COR-L47 (cell line): ENCODE measurements around the gene DLK2.
"Not testable (repeated sequence)": the region's sequence is repeated elsewhere in the genome, so short reads cannot be mapped to it uniquely, and the experiment has no call there.

Source experiments
- DNase-seq: peaks from one replicate; lab custom pipeline; 2025; lab: John Stamatoyannopoulos, UW

Gene DLK2

GRCh38 chr6:43481591-43482236, 26.4 kb upstream of the DLK2 start:
- no peak for DNase-seq

- DNase-seq: no peak
These were observed 25.7 kb upstream of the DLK2 start for GRCh38 chr6:43481075-43481474.

- no peak for DNase-seq
These were observed 22.6 kb upstream of the DLK2 start for GRCh38 chr6:43478008-43478372.

- peak; percentile 88 for DNase-seq
These were observed 22.1 kb upstream of the DLK2 start, which contains the start of gene TJAP1 for GRCh38 chr6:43477235-43478007. Gene TJAP1, plus strand, starts transcription at chr6:43477570. Its CDS starts 21,432 bp downstream, at chr6:43499002.

- no peak for DNase-seq
These were observed 21.4 kb upstream of the DLK2 start for GRCh38 chr6:43476746-43477145.

GRCh38 chr6:43475516-43475915, 20.2 kb upstream of the DLK2 start:
- no peak for DNase-seq

- DNase-seq: no peak
These were observed 17.2 kb upstream of the DLK2 start for GRCh38 chr6:43472515-43472914.

GRCh38 chr6:43471399-43471798, 16.1 kb upstream of the DLK2 start:
- no peak for DNase-seq

GRCh38 chr6:43469947-43470346, 14.6 kb upstream of the DLK2 start:
- DNase-seq: no peak

- DNase-seq: no peak
These were observed 13.7 kb upstream of the DLK2 start for GRCh38 chr6:43468748-43469681.

GRCh38 chr6:43468240-43468639, 12.9 kb upstream of the DLK2 start:
- DNase-seq: no peak

- DNase-seq: no peak
These were observed 12.4 kb upstream of the DLK2 start for GRCh38 chr6:43467752-43468151.

GRCh38 chr6:43467265-43467664, 11.9 kb upstream of the DLK2 start:
- DNase-seq: not testable (repeated sequence)

- DNase-seq: no peak
These were observed 10.6 kb upstream of the DLK2 start for GRCh38 chr6:43465948-43466347.

- no peak for DNase-seq
These were observed 9.0 kb upstream of the DLK2 start for GRCh38 chr6:43464337-43464736.

GRCh38 chr6:43461936-43462335, 6.6 kb upstream of the DLK2 start:
- no peak for DNase-seq

GRCh38 chr6:43460032-43460431, 4.7 kb upstream of the DLK2 start:
- no peak for DNase-seq

GRCh38 chr6:43459535-43459934, 4.2 kb upstream of the DLK2 start:
- no peak for DNase-seq

- not testable (repeated sequence) for DNase-seq
These were observed 2.8 kb upstream of the DLK2 start for GRCh38 chr6:43458154-43458553.

- DNase-seq: no peak
These were observed 2.3 kb upstream of the DLK2 start for GRCh38 chr6:43457643-43458042.

- DNase-seq: peak; percentile 52
These were observed 435 bp downstream of the DLK2 start for GRCh38 chr6:43454696-43455530.

- DNase-seq: no peak
These were observed 1.1 kb downstream of the DLK2 start for GRCh38 chr6:43454290-43454695.
